ENCODE results near the gene C2orf68.
"Not testable (repeated sequence)": the region's sequence is repeated elsewhere in the genome, so short reads cannot be mapped to it uniquely, and the experiment has no call there.

C2orf68 gene

GRCh38 chr2:85628658-85629057 lies 16.8 kb upstream of the C2orf68 start:
- peak; percentile 57 for ATAC-seq
- no peak for DNase-seq

- no peak for DNase-seq
- ATAC-seq = no peak
Measured at GRCh38 chr2:85623991-85624390, 12.1 kb upstream of the C2orf68 start.

GRCh38 chr2:85621338-85621737 lies 9.5 kb upstream of the C2orf68 start:
- DNase-seq = no peak
- ATAC-seq = no peak

GRCh38 chr2:85619617-85620016 lies 7.8 kb upstream of the C2orf68 start:
- ATAC-seq (no peak), DNase-seq (no peak)

GRCh38 chr2:85617723-85618122 lies 5.9 kb upstream of the C2orf68 start:
- not testable (repeated sequence) for ATAC-seq, DNase-seq

GRCh38 chr2:85615413-85615728 lies 3.5 kb upstream of the C2orf68 start:
- ATAC-seq = no peak
- no peak for DNase-seq

- not testable (repeated sequence) for ATAC-seq, DNase-seq
Measured at GRCh38 chr2:85614757-85615156, 2.9 kb upstream of the C2orf68 start.

- DNase-seq (no peak), ATAC-seq (no peak)
Measured at GRCh38 chr2:85613717-85614515, 2.0 kb upstream of the C2orf68 start.

- DNase-seq (no peak), ATAC-seq (no peak)
Measured at GRCh38 chr2:85611217-85611704, 605 bp downstream of the C2orf68 start.

GRCh38 chr2:85607268-85608215 lies 4.3 kb downstream of the C2orf68 start:
- no peak for DNase-seq

GRCh38 chr2:85606116-85606455 lies 5.8 kb downstream of the C2orf68 start:
- DNase-seq (no peak), ATAC-seq (no peak)

More at GRCh38 chr2:85607268-85608215, 4.3 kb downstream of the C2orf68 start:
- ATAC-seq = no peak

GRCh38 chr2:85605406-85606115 lies 6.3 kb downstream of the C2orf68 start:
- ATAC-seq (no peak), DNase-seq (no peak)

- DNase-seq = no peak
- no peak for ATAC-seq
Measured at GRCh38 chr2:85604568-85605339, 7.1 kb downstream of the C2orf68 start.

- not testable (repeated sequence) for DNase-seq, ATAC-seq
Measured at GRCh38 chr2:85604133-85604444, 7.8 kb downstream of the C2orf68 start.

GRCh38 chr2:85602476-85603234 lies 9.2 kb downstream of the C2orf68 start, which contains the start of gene TMEM150A:
Gene TMEM150A (minus strand): TSS chr2:85602698. CDS start chr2:85601948, 750 bp downstream.
- DNase-seq = peak; percentile 91
- peak; percentile 95 for ATAC-seq

- no peak for DNase-seq
- ATAC-seq = peak; percentile 7
Measured at GRCh38 chr2:85601771-85602475, 9.9 kb downstream of the C2orf68 start.

- no peak for ATAC-seq
- no peak for DNase-seq
Measured at GRCh38 chr2:85600951-85601770, 10.7 kb downstream of the C2orf68 start.

GRCh38 chr2:85600235-85600575 lies 11.7 kb downstream of the C2orf68 start:
- ATAC-seq (no peak), DNase-seq (no peak)

GRCh38 chr2:85599468-85600234 lies 12.2 kb downstream of the C2orf68 start:
- no peak for ATAC-seq
- no peak for DNase-seq
